Measurements from ENCODE around the gene GMCL1.

DNA sequence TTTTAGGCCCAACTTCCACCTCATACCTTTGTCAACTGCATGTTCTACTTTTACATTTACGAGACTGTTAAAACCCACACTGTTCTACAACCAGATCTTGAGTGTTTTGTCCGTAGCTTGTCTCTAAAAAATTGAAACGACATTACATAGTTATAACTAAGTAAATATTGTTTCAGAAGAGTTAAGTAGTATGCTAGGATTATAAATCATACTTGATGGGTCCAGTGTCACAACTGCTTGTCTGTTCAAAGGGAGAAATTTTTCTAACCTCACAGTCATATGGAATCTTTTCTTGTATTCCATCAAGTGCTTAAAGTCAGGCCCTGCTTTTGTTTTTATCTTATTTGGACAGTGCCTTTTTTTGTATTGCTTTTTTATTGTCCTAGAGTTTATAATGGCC lies 4.3 kb downstream of the GMCL1 start:
- TF ChIP-seq EZH2 (IDR thresholded peaks at IDR 0.05) (no peak), POLR2AphosphoS5 (IDR thresholded peaks at IDR 0.05; ENCODE audit: borderline replicate concordance, low read depth, low read length) (no peak)
